Uterus (tissue), 2 donors: ENCODE results near the gene CTRL.

Source experiments
- CTCF ChIP-seq, 4 experiments: fragments of 200-600 bp in 2 of 4; fragments of 450-650 bp in 2 of 4; sonication (generic) in 2 of 4; IDR thresholded peaks; one replicate each; pipeline ENCODE4 v1.5.1; 2016 to 2019; ENCODE audit warnings: antibody characterized with exemption in 4 of 4, mild to moderate bottlenecking in 2 of 4, moderate library complexity in 1 of 4
- POLR2A ChIP-seq, 2 donors: fragments of 450-650 bp; IDR thresholded peaks; one replicate each; pipeline ENCODE4 v1.6.1; 2016; ENCODE audit warnings: antibody characterized with exemption in 2 of 2, mild to moderate bottlenecking in 1 of 2, moderate library complexity in 1 of 2

- TF ChIP-seq CTCF (IDR thresholded peaks at IDR 0.05) (no peak), POLR2A (IDR thresholded peaks at IDR 0.05) (no peak)
Measured at GRCh38 chr16:67885545-67885944, 46.1 kb downstream of the CTRL start.
